ENCODE results near the gene MYOZ3. TPM values are rescaled to one million over a fixed set of nuclear protein-coding genes. Genes with fewer than 3 reads are reported as not detected.

The MYOZ3 gene
- total and polyA plus RNA-seq, 9 donors, result 7.2 to 15.7 (median 9.1) TPM

- no peak for DNase-seq
- peaks cover 5% of the 10 kb centered on the region for H3K27me3 ChIP-seq (ENCODE audit: control insufficient read depth, insufficient read depth, low read length)
- peak overlapping the region; percentile 94 for H3K27ac ChIP-seq (ENCODE audit: low read length)
- 62% methylated on average over 4 of the region's 5 CpGs for WGBS (ENCODE audit: insufficient coverage)
- no peak overlapping the region for H3K4me3 ChIP-seq (ENCODE audit: low read length)
- peaks cover 6% of the 10 kb centered on the region for H3K36me3 ChIP-seq (ENCODE audit: control insufficient read depth, insufficient read depth, low read length)
- peaks cover 73% of the 10 kb centered on the region for H3K4me1 ChIP-seq (ENCODE audit: control insufficient read depth, insufficient read depth, low read length)
- H3K9me3 ChIP-seq (replicated peaks; ENCODE audit: control insufficient read depth, low read depth, low read length), result no peaks in the 10 kb centered on the region
Observed at GRCh38 chr5:150626853-150627276, 34.2 kb upstream of the MYOZ3 start.

- no peak overlapping the region for H3K4me3 ChIP-seq (ENCODE audit: low read length)
- 71% methylated on average over 2 of the region's 5 CpGs for WGBS (ENCODE audit: insufficient coverage)
- DNase-seq, result no peak
- H3K27me3 ChIP-seq (ENCODE audit: control insufficient read depth, insufficient read depth, low read length), result peaks cover 5% of the 10 kb centered on the region
- no peaks in the 10 kb centered on the region for H3K9me3 ChIP-seq (replicated peaks; ENCODE audit: control insufficient read depth, low read depth, low read length)
- H3K36me3 ChIP-seq (ENCODE audit: control insufficient read depth, insufficient read depth, low read length), result peaks cover 8% of the 10 kb centered on the region
- H3K27ac ChIP-seq (ENCODE audit: low read length), result peak overlapping the region; percentile 94
- H3K4me1 ChIP-seq (ENCODE audit: control insufficient read depth, insufficient read depth, low read length), result peaks cover 80% of the 10 kb centered on the region
Observed at GRCh38 chr5:150627731-150628545, 33.1 kb upstream of the MYOZ3 start.

GRCh38 chr5:150628936-150629485 lies 32.0 kb upstream of the MYOZ3 start:
- H3K27me3 ChIP-seq (ENCODE audit: control insufficient read depth, insufficient read depth, low read length), result peaks cover 5% of the 10 kb centered on the region
- H3K9me3 ChIP-seq (replicated peaks; ENCODE audit: control insufficient read depth, low read depth, low read length), result no peaks in the 10 kb centered on the region
- no peak for DNase-seq
- peaks cover 76% of the 10 kb centered on the region for H3K4me1 ChIP-seq (ENCODE audit: control insufficient read depth, insufficient read depth, low read length)
- no peak overlapping the region for H3K4me3 ChIP-seq (ENCODE audit: low read length)
- peaks cover 8% of the 10 kb centered on the region for H3K36me3 ChIP-seq (ENCODE audit: control insufficient read depth, insufficient read depth, low read length)
- 89% methylated on average over 8 of the region's 12 CpGs for WGBS (ENCODE audit: insufficient coverage)
- H3K27ac ChIP-seq (ENCODE audit: low read length), result no peak overlapping the region

GRCh38 chr5:150630016-150630415 lies 31.0 kb upstream of the MYOZ3 start:
- H3K9me3 ChIP-seq (replicated peaks; ENCODE audit: control insufficient read depth, low read depth, low read length), result no peaks in the 10 kb centered on the region
- no peak for DNase-seq
- H3K36me3 ChIP-seq (ENCODE audit: control insufficient read depth, insufficient read depth, low read length), result peaks cover 15% of the 10 kb centered on the region
- 85% methylated on average over 4 of the region's 6 CpGs for WGBS (ENCODE audit: insufficient coverage)
- H3K27me3 ChIP-seq (ENCODE audit: control insufficient read depth, insufficient read depth, low read length), result peaks cover 5% of the 10 kb centered on the region
- H3K27ac ChIP-seq (ENCODE audit: low read length), result peak overlapping the region; percentile 15
- H3K4me1 ChIP-seq (ENCODE audit: control insufficient read depth, insufficient read depth, low read length), result peaks cover 69% of the 10 kb centered on the region
- no peak overlapping the region for H3K4me3 ChIP-seq (ENCODE audit: low read length)

GRCh38 chr5:150630461-150631325 lies 30.4 kb upstream of the MYOZ3 start:
- no peak overlapping the region for H3K4me3 ChIP-seq (ENCODE audit: low read length)
- peak overlapping the region; percentile 15 for H3K27ac ChIP-seq (ENCODE audit: low read length)
- H3K4me1 ChIP-seq (ENCODE audit: control insufficient read depth, insufficient read depth, low read length), result peaks cover 62% of the 10 kb centered on the region
- H3K27me3 ChIP-seq (ENCODE audit: control insufficient read depth, insufficient read depth, low read length), result no peaks in the 10 kb centered on the region
- no peak for DNase-seq
- 70% methylated on average over 9 of the region's 9 CpGs for WGBS (ENCODE audit: insufficient coverage)
- H3K36me3 ChIP-seq (ENCODE audit: control insufficient read depth, insufficient read depth, low read length), result peaks cover 16% of the 10 kb centered on the region
- H3K9me3 ChIP-seq (replicated peaks; ENCODE audit: control insufficient read depth, low read depth, low read length), result no peaks in the 10 kb centered on the region

- DNase-seq, result no peak
- H3K4me1 ChIP-seq (ENCODE audit: control insufficient read depth, insufficient read depth, low read length), result peaks cover 58% of the 10 kb centered on the region
- H3K4me3 ChIP-seq (ENCODE audit: low read length), result no peak overlapping the region
- no peaks in the 10 kb centered on the region for H3K27me3 ChIP-seq (ENCODE audit: control insufficient read depth, insufficient read depth, low read length)
- H3K9me3 ChIP-seq (replicated peaks; ENCODE audit: control insufficient read depth, low read depth, low read length), result no peaks in the 10 kb centered on the region
- no peak overlapping the region for H3K27ac ChIP-seq (ENCODE audit: low read length)
- H3K36me3 ChIP-seq (ENCODE audit: control insufficient read depth, insufficient read depth, low read length), result peaks cover 16% of the 10 kb centered on the region
- WGBS (ENCODE audit: insufficient coverage), result 80% methylated on average over 5 of the region's 6 CpGs
Observed at GRCh38 chr5:150631326-150631701, 29.7 kb upstream of the MYOZ3 start.

- no CpG with 5 or more reads among the region's 10 CpGs for whole genome bisulfite sequencing (ENCODE audit: insufficient coverage)
- no peak overlapping the region for H3K4me3 ChIP-seq (ENCODE audit: low read length)
- peaks cover 16% of the 10 kb centered on the region for H3K36me3 ChIP-seq (ENCODE audit: control insufficient read depth, insufficient read depth, low read length)
- peak overlapping the region; percentile 75 for H3K27ac ChIP-seq (ENCODE audit: low read length)
- H3K4me1 ChIP-seq (ENCODE audit: control insufficient read depth, insufficient read depth, low read length), result peaks cover 57% of the 10 kb centered on the region
- DNase-seq, result no peak
- no peaks in the 10 kb centered on the region for H3K9me3 ChIP-seq (replicated peaks; ENCODE audit: control insufficient read depth, low read depth, low read length)
- H3K27me3 ChIP-seq (ENCODE audit: control insufficient read depth, insufficient read depth, low read length), result no peaks in the 10 kb centered on the region
Observed at GRCh38 chr5:150632305-150633160, 28.5 kb upstream of the MYOZ3 start.

- H3K9me3 ChIP-seq (replicated peaks; ENCODE audit: control insufficient read depth, low read depth, low read length), result no peaks in the 10 kb centered on the region
- no CpG with 5 or more reads among the region's 2 CpGs for WGBS (ENCODE audit: insufficient coverage)
- no peaks in the 10 kb centered on the region for H3K27me3 ChIP-seq (ENCODE audit: control insufficient read depth, insufficient read depth, low read length)
- DNase-seq, result no peak
- H3K4me3 ChIP-seq (ENCODE audit: low read length), result no peak overlapping the region
- H3K4me1 ChIP-seq (ENCODE audit: control insufficient read depth, insufficient read depth, low read length), result peaks cover 52% of the 10 kb centered on the region
- peaks cover 16% of the 10 kb centered on the region for H3K36me3 ChIP-seq (ENCODE audit: control insufficient read depth, insufficient read depth, low read length)
- H3K27ac ChIP-seq (ENCODE audit: low read length), result peak overlapping the region; percentile 75
Observed at GRCh38 chr5:150633429-150633828, 27.6 kb upstream of the MYOZ3 start.

GRCh38 chr5:150636391-150637244 lies 24.4 kb upstream of the MYOZ3 start:
- Histone ChIP-seq H3K4me1 (ENCODE audit: control insufficient read depth, insufficient read depth, low read length) (peaks cover 59% of the 10 kb centered on the region), H3K4me3 (ENCODE audit: low read length) (no peak overlapping the region), H3K9me3 (replicated peaks; ENCODE audit: control insufficient read depth, low read depth, low read length) (no peaks in the 10 kb centered on the region), H3K27me3 (ENCODE audit: control insufficient read depth, insufficient read depth, low read length) (no peaks in the 10 kb centered on the region), H3K27ac (ENCODE audit: low read length) (no peak overlapping the region), H3K36me3 (ENCODE audit: control insufficient read depth, insufficient read depth, low read length) (peaks cover 13% of the 10 kb centered on the region)
- no peak for DNase-seq
- 100% methylated on average over 2 of the region's 6 CpGs for WGBS (ENCODE audit: insufficient coverage)

All from muscle of leg (tissue), 11 donors.